A549 (cell line): ENCODE data around the gene HS3ST4. TPM values are rescaled to one million over a fixed set of nuclear protein-coding genes. Genes with fewer than 3 reads are reported as not detected.

Source experiments
- ATAC-seq, 2 experiments: fragments of 200-7000 bp in 1 of 2; fragments of >200 bp in 1 of 2; cut with Nextera tagmentation in 1 of 2; cut with Tn5 transposase in 1 of 2; 3 replicates each; pipeline versions ENCODE4 v1.8.0 to v1.9.1; 2018 to 2020; ENCODE audit warnings: mild to moderate bottlenecking in 1 of 2, moderate library complexity in 1 of 2
- CTCF ChIA-PET: fragments of 300-600 bp; sonication (Branson Sonifier 250); formaldehyde crosslinking; extraction: SDS; loops from one replicate; lab custom pipeline; 2021; ENCODE audit warnings: antibody characterized with exemption, inconsistent platforms; lab: Yijun Ruan, JAX
- POLR2A ChIA-PET: fragments of 350-600 bp; formaldehyde crosslinking; extraction: SDS; loops from one replicate; lab custom pipeline; 2021; ENCODE audit warnings: antibody characterized with exemption, inconsistent platforms; lab: Yijun Ruan, JAX
- DNase-seq, 2 experiments: peaks; one replicate each; pipeline versions ENCODE4 v3.0.0 to v3.0.0-alpha.2; 2011 to 2016; ENCODE audit warnings: low read depth in 1 of 2, low spot score in 1 of 2
- FAIRE-seq: peaks from 2 replicates; lab custom pipeline; 2011; peaks lifted over from hg19 to GRCh38; lab: Jason Lieb, UNC
- H3K27ac ChIP-seq, 2 experiments: fragments of >200 bp; sonication (Bioruptor Twin); formaldehyde crosslinking; 3 replicates each; pipeline ENCODE4 v1.5.1; 2016 to 2017
- H3K4me1 ChIP-seq: fragments of >200 bp; sonication (Bioruptor Twin); formaldehyde crosslinking; 3 replicates; pipeline ENCODE4 v1.6.1; 2016
- H3K4me2 ChIP-seq: fragments of >200 bp; sonication (Bioruptor Twin); formaldehyde crosslinking; 3 replicates; pipeline ENCODE4 v1.6.1; 2016
- H3K4me3 ChIP-seq: fragments of >200 bp; sonication (Bioruptor Twin); formaldehyde crosslinking; 3 replicates; pipeline ENCODE4 v1.5.1; 2016
- H3K9me3 ChIP-seq: fragments of >200 bp; sonication (Bioruptor Twin); formaldehyde crosslinking; 3 replicates; pipeline ENCODE4 v1.6.1; 2016
- BHLHE40 ChIP-seq: IDR thresholded peaks from 2 replicates; pipeline ENCODE4 v1.6.1; 2012; ENCODE audit warnings: low read depth, low read length, inconsistent platforms
- CBX2 ChIP-seq: fragments of 200-600 bp; sonication (generic); IDR thresholded peaks from 2 replicates; pipeline ENCODE4 v1.6.1; 2016; ENCODE audit warnings: low read depth, mild to moderate bottlenecking, borderline replicate concordance
- CBX8 ChIP-seq: fragments of 200-600 bp; sonication (generic); IDR thresholded peaks from 2 replicates; pipeline ENCODE4 v1.6.1; 2016
- CEBPB ChIP-seq, 2 experiments: fragments of >200 bp in 1 of 2; sonication (Bioruptor Twin) in 1 of 2; formaldehyde crosslinking in 1 of 2; IDR thresholded peaks; 2 replicates each; pipeline ENCODE4 v1.6.1; 2012 to 2016
- CHD4 ChIP-seq: fragments of 200-600 bp; sonication (generic); IDR thresholded peaks from 2 replicates; pipeline ENCODE4 v1.6.1; 2016; ENCODE audit warnings: antibody characterized with exemption, mild to moderate bottlenecking, borderline replicate concordance
- EHMT2 ChIP-seq: fragments of 200-600 bp; sonication (generic); IDR thresholded peaks from 2 replicates; pipeline ENCODE4 v1.6.1; 2016; ENCODE audit warnings: antibody characterized with exemption, low read depth, mild to moderate bottlenecking, moderate library complexity
- EP300 ChIP-seq, 2 experiments: fragments of >200 bp; sonication (Bioruptor Twin); formaldehyde crosslinking; IDR thresholded peaks; 2 replicates in 1 of 2; 3 replicates in 1 of 2; pipeline ENCODE4 v1.6.1; 2016 to 2017
- ESRRA ChIP-seq: fragments of 150-350 bp; IDR thresholded peaks from 2 replicates; pipeline ENCODE4 v1.6.1; 2014; ENCODE audit warnings: mild to moderate bottlenecking, low read length, borderline replicate concordance
- FOSL2 ChIP-seq, 2 experiments: fragments of 450-650 bp in 1 of 2; fragments of >200 bp in 1 of 2; sonication (Bioruptor Twin) in 1 of 2; formaldehyde crosslinking; IDR thresholded peaks; 2 replicates each; pipeline versions ENCODE4 v1.5.0 to v1.6.1; 2016 to 2020; ENCODE audit warnings: mild to moderate bottlenecking in 1 of 2, moderate library complexity in 1 of 2
- GATA3 ChIP-seq: IDR thresholded peaks from 2 replicates; pipeline ENCODE4 v1.6.1; 2012; ENCODE audit warnings: borderline replicate concordance
- HDAC2 ChIP-seq: fragments of 200-600 bp; sonication (generic); IDR thresholded peaks from 2 replicates; pipeline ENCODE4 v1.6.1; 2016
- HEYL ChIP-seq: fragments of 250-450 bp; sonication (Bioruptor Pico); IDR thresholded peaks from 2 replicates; pipeline ENCODE4 v1.8.0; 2021; ENCODE audit warnings: mild to moderate bottlenecking, moderate library complexity
- HOXA7 ChIP-seq: fragments of 250-450 bp; sonication (Bioruptor Pico); IDR thresholded peaks from 2 replicates; pipeline ENCODE4 v1.5.0; 2020; ENCODE audit warnings: mild to moderate bottlenecking, moderate library complexity
- HOXB5 ChIP-seq: fragments of 250-450 bp; sonication (Bioruptor Pico); IDR thresholded peaks from 2 replicates; pipeline ENCODE4 v1.5.0; 2020; ENCODE audit warnings: mild to moderate bottlenecking, moderate library complexity
- JUN ChIP-seq, 2 experiments: fragments of >200 bp; sonication (Bioruptor Twin); formaldehyde crosslinking; IDR thresholded peaks; 2 replicates in 1 of 2; 3 replicates in 1 of 2; pipeline ENCODE4 v1.6.1; 2016 to 2017
- KDM5A ChIP-seq: fragments of 200-600 bp; sonication (generic); IDR thresholded peaks from 2 replicates; pipeline ENCODE4 v1.6.1; 2016; ENCODE audit warnings: antibody characterized with exemption, mild to moderate bottlenecking
- MYC ChIP-seq: IDR thresholded peaks from 2 replicates; pipeline ENCODE4 v1.6.1; 2012; ENCODE audit warnings: mild to moderate bottlenecking, inconsistent platforms, low read length, improper control_type of control experiment, borderline replicate concordance
- NPAS2 ChIP-seq: fragments of 250-450 bp; sonication (Bioruptor Pico); IDR thresholded peaks from 2 replicates; pipeline ENCODE4 v1.8.0; 2022; ENCODE audit warnings: mild to moderate bottlenecking, moderate library complexity, borderline replicate concordance
- NR3C1 ChIP-seq: fragments of >200 bp; sonication (Bioruptor Twin); formaldehyde crosslinking; IDR thresholded peaks from 3 replicates; pipeline ENCODE4 v1.6.1; 2017
- PHF8 ChIP-seq: fragments of 200-600 bp; sonication (generic); IDR thresholded peaks from 2 replicates; pipeline ENCODE4 v1.6.1; 2016; ENCODE audit warnings: low read depth, mild to moderate bottlenecking, antibody characterized with exemption, moderate library complexity, borderline replicate concordance
- POLR2A ChIP-seq: IDR thresholded peaks from 2 replicates; pipeline ENCODE4 v1.6.1; 2012; ENCODE audit warnings: mild to moderate bottlenecking, low read length
- POLR2AphosphoS2 ChIP-seq: conservative IDR thresholded peaks from 2 replicates; pipeline ENCODE4 v1.6.1; 2012; ENCODE audit warnings: low read length, improper control_type of control experiment, inconsistent platforms
- RAD21 ChIP-seq, 2 experiments: fragments of >200 bp in 1 of 2; sonication (Bioruptor Twin) in 1 of 2; formaldehyde crosslinking in 1 of 2; IDR thresholded peaks in 1 of 2; conservative IDR thresholded peaks in 1 of 2; 2 replicates in 1 of 2; 3 replicates in 1 of 2; pipeline ENCODE4 v1.6.1; 2012 to 2018; ENCODE audit warnings: inconsistent platforms in 1 of 2
- RFX5 ChIP-seq: fragments of 450-650 bp; IDR thresholded peaks from 2 replicates; pipeline ENCODE4 v1.7.1; 2014; ENCODE audit warnings: antibody characterized with exemption, mild to moderate bottlenecking, moderate library complexity
- RNF2 ChIP-seq: fragments of 200-600 bp; sonication (generic); IDR thresholded peaks from 2 replicates; pipeline ENCODE4 v1.6.1; 2016; ENCODE audit warnings: low read depth, mild to moderate bottlenecking, antibody characterized with exemption, moderate library complexity, borderline replicate concordance
- TFCP2L1 ChIP-seq: fragments of 250-450 bp; sonication (Bioruptor Pico); IDR thresholded peaks from 2 replicates; pipeline ENCODE4 v1.5.0; 2021; ENCODE audit warnings: mild to moderate bottlenecking
- ZSCAN20 ChIP-seq: fragments of 250-450 bp; sonication (Bioruptor Pico); IDR thresholded peaks from 2 replicates; pipeline ENCODE4 v1.8.0; 2022; ENCODE audit warnings: mild to moderate bottlenecking, moderate library complexity
- WGBS: methylation state at CpG from one replicate; pipeline ENCODE4 v1.1.6; 2017; ENCODE audit errors: missing lambda C conversion rate; 5-methylcytosine and 5-hydroxymethylcytosine counted together
- polyA plus RNA-seq, 4 experiments: library from polyadenylated mRNA; depleted of rRNA in 3 of 4; stranded (reverse); fragments of >200 nt; fragmentation: RNase III in 1 of 4; extraction: RNeasy Plus Mini Kit Qiagen cat#74134 plus additional on column Dnase treatment in 1 of 4; gene quantifications; 2 replicates in 3 of 4; 3 replicates in 1 of 4; pipeline ENCODE4 v1.2.3, GENCODE V29; 2011 to 2017

Gene HS3ST4
- polyA plus RNA-seq, 2 of the 4 experiments (the other 2 are of a cell fraction) = not detected

DNA sequence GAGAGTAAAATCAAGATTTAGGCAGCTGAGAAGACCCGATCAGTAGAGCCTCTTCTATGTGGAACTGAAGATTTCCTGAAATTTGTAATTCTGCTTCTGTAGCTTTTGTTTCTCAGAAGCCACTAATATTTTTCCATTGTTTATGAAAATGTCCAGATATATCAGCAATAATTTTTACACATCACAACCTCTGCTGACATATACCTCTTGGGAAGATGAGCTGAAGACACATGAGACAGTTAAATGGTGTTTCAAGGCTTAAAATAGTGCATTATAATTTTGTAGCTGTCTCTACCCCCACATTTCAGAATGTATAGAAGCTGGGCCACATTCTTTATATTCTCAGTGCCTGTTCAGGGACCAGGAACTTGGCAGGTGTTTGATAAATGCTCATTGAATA is 320.6 kb downstream of the HS3ST4 start:
- 5% methylated on average over 1 of the region's 1 CpG for WGBS
- Histone ChIP-seq H3K4me2 (no peak overlapping the region), H3K9me3 (0 out of 3 replicates have a peak, but pooled peaks cover 5% of the 10 kb centered on the region)
- CTCF ChIA-PET = interaction anchor here (0.6 to 0.7 kb wide), 2 partner anchors 16 to 19 kb away, joined by 3 read pairs; no protein-coding TSS in a partner anchor
- DNase-seq (no peak), ATAC-seq (no peak)
- TF ChIP-seq RFX5 (no peak), CHD4 (no peak), NPAS2 (CRISPR knock-in tag) (no peak), POLR2AphosphoS2 (no peak), HDAC2 (no peak), HOXB5 (CRISPR knock-in tag) (no peak), GATA3 (no peak)
- TF ChIP-seq, all 56 proteins: peak for 0
- H3K27ac ChIP-seq = no peak overlapping the region
- FAIRE-seq = no peak
- POLR2A ChIA-PET = no interaction called here
- no peak overlapping the region for H3K4me3 ChIP-seq
- H3K4me1 ChIP-seq = no peaks in the 10 kb centered on the region

DNA sequence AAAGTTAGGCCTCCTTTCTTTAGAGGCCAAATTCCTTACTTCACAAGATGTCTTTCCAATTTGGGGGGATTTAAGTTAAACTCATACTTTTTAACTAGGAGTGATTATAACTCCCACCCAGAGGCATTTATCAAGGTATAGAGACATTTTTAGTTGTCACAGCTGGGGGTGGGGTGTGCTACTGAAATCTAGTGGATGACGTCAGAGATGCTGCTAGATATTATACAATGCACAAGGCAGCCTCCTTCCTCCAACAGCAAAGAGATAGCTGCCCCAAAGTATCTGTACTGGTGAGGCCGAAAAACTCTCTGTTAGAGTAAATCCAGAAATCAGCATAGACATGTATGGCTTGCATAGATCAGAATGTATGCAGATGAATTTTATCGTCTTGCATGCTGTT is 324.0 kb downstream of the HS3ST4 start:
- POLR2A ChIA-PET = no interaction called here
- no peak for TF ChIP-seq CHD4
- no peak for TF ChIP-seq KDM5A
- no peak for TF ChIP-seq FOSL2 (IDR thresholded peaks at IDR 0.05)
- no peak for TF ChIP-seq FOSL2 (CRISPR knock-in tag; IDR thresholded peaks at IDR 0.05)
- TF ChIP-seq RNF2 = no peak
- no peak for TF ChIP-seq NR3C1
- no peak for TF ChIP-seq EHMT2
- TF ChIP-seq RAD21 (conservative IDR thresholded peaks at IDR 0.05 in 1 of 2, IDR thresholded peaks at IDR 0.05 in 1 of 2) = no peak
- no peak for TF ChIP-seq POLR2AphosphoS2
- TF ChIP-seq TFCP2L1 (CRISPR knock-in tag) = no peak
- no peak for TF ChIP-seq NPAS2 (CRISPR knock-in tag)
- TF ChIP-seq CEBPB (IDR thresholded peaks at IDR 0.05) = no peak
- TF ChIP-seq BHLHE40 = no peak
- no peak for TF ChIP-seq ESRRA
- no peak for TF ChIP-seq ZSCAN20 (CRISPR knock-in tag)
- no peak for TF ChIP-seq HEYL (CRISPR knock-in tag)
- TF ChIP-seq PHF8 = no peak
- TF ChIP-seq HOXB5 (CRISPR knock-in tag) = no peak
- TF ChIP-seq CBX2 = no peak
- TF ChIP-seq MYC = no peak
- Histone ChIP-seq H3K9me3 (0 out of 3 replicates have a peak, but pooled peaks cover 5% of the 10 kb centered on the region), H3K4me1 (no peaks in the 10 kb centered on the region), H3K27ac (no peak overlapping the region), H3K4me2 (no peak overlapping the region), H3K4me3 (no peak overlapping the region)
- no peak for ATAC-seq
- FAIRE-seq = no peak
- WGBS = 2% methylated on average over 3 of the region's 3 CpGs
- DNase-seq = no peak
- CTCF ChIA-PET = no interaction called here

DNA sequence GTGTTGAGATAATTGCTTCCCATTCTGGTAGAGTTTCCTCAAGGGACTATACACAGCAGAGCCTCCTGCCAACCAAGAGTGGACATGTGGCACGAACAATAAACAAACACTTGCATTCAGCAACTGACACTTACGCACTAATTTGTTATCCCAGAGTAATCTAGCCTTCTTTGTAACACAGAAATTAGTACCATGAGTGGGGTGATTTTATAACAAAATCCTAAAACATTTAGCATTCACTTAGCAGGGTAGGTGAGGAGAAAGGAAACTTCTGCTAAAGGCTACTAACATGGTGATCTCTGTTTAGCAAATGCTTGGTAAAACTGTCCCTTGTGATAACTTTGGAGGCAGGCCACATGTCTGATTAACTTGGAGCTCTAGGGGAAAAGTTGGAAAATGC is 325.2 kb downstream of the HS3ST4 start:
- FAIRE-seq (no peak), DNase-seq (no peak), ATAC-seq (no peak)
- no peak overlapping the region for H3K4me3 ChIP-seq
- H3K27ac ChIP-seq = no peak overlapping the region
- H3K4me2 ChIP-seq = no peak overlapping the region
- 0% methylated on average over 2 of the region's 2 CpGs for WGBS
- TF ChIP-seq CBX8 (no peak), HOXA7 (CRISPR knock-in tag) (no peak), CHD4 (no peak), RFX5 (no peak), POLR2A (no peak), EP300 (IDR thresholded peaks at IDR 0.05) (no peak), JUN (IDR thresholded peaks at IDR 0.05) (no peak), KDM5A (no peak)
- ChIA-PET CTCF (no interaction called here), POLR2A (no interaction called here)
- no peaks in the 10 kb centered on the region for H3K4me1 ChIP-seq
- H3K9me3 ChIP-seq = 0 out of 3 replicates have a peak, but pooled peaks cover 5% of the 10 kb centered on the region
